Pulmonary artery endothelial cell (primary cell): ENCODE measurements around the gene BYSL. TPM values are rescaled to one million over a fixed set of nuclear protein-coding genes. Genes with fewer than 3 reads are reported as not detected.

ENCODE experiments used
- DNase-seq: peaks from one replicate; pipeline ENCODE4 v3.0.0-alpha.2; 2011; ENCODE audit warnings: low read depth, low spot score
- total RNA-seq: library from RNA; depleted of rRNA; stranded (reverse); fragments of >200 nt; gene quantifications from 2 replicates; pipeline ENCODE4 v1.2.3, GENCODE V29; 2014

Gene BYSL, protein sequence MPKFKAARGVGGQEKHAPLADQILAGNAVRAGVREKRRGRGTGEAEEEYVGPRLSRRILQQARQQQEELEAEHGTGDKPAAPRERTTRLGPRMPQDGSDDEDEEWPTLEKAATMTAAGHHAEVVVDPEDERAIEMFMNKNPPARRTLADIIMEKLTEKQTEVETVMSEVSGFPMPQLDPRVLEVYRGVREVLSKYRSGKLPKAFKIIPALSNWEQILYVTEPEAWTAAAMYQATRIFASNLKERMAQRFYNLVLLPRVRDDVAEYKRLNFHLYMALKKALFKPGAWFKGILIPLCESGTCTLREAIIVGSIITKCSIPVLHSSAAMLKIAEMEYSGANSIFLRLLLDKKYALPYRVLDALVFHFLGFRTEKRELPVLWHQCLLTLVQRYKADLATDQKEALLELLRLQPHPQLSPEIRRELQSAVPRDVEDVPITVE
- total RNA-seq, result 30.6 and 32.7 TPM in 2 replicates

DNA sequence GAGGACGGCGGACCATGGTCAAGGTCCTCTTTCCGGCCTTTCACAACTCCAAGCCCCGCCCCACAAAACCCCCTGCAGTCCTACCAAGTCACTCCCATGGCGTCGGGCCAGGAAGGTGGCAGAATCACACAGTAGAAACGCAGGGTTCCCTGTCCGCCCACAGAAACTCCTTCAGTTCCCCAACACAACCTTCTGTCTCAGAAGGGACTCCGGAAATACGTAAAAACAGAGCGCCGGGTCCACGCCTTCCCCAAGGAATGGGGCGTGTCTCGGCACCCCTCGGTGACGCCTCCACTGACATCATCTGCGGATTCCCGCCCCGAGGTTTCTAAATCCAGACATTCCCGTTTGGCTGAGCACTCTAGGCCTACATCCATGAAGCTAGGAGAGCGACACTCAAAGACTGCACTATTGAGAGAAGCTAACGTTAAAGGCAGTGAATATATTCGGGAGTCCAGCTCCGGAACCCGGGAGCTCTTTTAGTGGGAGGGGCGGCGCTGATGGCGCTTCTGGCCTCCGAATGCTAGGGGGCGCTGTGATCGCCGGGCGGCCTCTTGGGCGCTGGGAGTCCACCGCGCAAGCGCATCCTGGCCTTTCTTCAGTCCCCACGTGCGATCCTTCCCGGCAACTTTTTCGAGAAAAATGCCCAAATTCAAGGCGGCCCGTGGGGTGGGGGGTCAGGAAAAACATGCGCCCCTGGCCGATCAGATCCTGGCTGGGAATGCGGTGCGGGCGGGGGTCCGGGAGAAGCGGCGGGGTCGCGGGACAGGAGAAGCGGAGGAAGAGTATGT is at the start of gene BYSL, which contains the start of gene MED20:
Gene BYSL (plus strand): TSS at position 579 of the 791 bp plus-strand sequence. CDS start 64 bp downstream, at position 643.
Gene MED20 (minus strand): TSS at position 219 of the 791 bp plus-strand sequence. CDS start 121 bp downstream, at position 98.
- DNase-seq, result peak; percentile 85

- DNase-seq, result no peak
Observed at GRCh38 chr6:41871691-41872090, 49.6 kb upstream of the BYSL start.

GRCh38 chr6:41872147-41872546 is 49.2 kb upstream of the BYSL start:
- no peak for DNase-seq

GRCh38 chr6:41874741-41875140 is 46.6 kb upstream of the BYSL start:
- DNase-seq, result no peak

DNA sequence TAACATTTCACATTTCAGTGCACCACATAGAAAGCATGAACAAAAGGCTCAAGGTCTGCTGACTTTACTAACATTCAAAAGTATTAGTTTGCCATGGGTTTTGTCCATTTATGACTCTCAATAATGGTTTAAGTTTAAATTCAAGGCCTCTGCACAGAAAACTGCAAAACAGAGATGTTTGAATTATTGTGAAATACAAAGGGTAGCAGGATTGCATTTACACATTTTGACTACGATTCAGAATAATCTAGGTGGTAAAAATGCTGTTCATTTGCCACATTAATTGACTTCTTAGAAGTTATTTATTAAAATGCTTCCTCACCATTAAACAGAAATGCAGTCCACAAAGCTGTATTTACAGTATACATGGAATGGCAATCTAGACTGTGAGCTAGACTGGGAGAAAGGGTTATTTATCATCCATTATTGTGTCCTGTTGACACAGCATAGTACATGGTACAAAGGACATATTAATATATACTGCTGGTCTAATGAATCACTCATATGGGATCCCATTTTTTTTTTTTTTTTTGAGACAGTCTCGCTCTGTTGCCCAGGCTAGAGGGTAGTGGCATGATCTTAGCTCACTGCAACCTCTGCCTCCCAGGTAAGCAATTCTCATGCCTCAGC is 44.1 kb upstream of the BYSL start:
- no peak for DNase-seq

DNA sequence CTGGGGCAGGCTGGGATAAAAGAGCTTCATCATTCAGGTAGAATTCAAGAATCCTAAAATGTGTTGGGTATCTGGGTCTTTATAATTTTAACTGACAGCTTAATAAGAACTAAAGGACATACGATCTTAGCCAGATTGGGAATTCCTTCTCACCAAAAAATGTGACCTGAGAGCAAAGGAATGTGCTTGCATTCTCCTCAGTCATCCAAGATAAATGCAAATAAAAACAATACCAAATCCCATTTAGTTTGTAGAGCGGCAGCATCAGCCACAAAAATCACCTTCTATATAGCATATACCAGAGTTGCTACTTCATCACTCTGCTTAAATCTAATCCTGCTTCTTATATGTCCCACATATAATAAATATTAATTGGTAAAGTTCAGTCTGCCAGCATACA is 43.1 kb upstream of the BYSL start:
- no peak for DNase-seq

- DNase-seq, result no peak
Observed at GRCh38 chr6:41878961-41879405, 42.3 kb upstream of the BYSL start.

DNA sequence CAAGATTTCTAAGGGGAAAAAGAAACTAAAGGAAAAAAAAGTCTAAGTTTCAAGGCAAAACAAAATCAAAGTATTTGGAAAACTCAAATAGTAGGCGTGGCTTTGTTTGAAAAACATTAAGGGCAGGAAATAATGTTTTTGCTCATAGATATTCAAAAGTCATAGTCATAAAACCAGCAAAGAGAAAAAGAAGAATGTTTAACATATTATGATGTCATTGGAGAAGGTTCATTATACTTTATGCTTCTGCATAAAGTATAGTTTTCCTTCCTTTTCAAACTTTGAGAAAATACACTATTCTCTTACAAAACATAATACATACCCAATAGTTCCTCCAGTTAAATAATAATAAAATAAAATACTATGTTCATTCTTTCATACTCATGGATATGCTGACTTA is 39.8 kb upstream of the BYSL start:
- DNase-seq, result no peak

- no peak for DNase-seq
Observed at GRCh38 chr6:41884957-41885356, 36.3 kb upstream of the BYSL start.

DNA sequence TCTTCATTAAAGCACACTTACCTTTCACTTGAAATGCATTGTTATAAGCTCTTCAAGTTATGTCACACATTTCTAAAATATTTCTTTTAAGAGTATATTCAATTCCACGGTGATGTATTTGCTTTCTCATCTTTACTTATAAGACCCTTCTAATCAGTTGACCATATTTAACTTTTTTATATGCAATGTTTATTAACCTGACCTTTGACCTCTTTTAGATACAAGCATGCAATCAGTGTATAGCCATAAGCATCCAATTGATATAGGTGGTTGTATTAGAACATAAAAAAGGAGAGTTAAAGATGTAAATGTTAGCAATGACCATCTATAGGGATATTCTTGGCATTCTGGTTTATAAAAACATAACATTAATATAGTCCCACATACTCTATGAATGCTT is 35.4 kb upstream of the BYSL start:
- DNase-seq, result no peak

DNA sequence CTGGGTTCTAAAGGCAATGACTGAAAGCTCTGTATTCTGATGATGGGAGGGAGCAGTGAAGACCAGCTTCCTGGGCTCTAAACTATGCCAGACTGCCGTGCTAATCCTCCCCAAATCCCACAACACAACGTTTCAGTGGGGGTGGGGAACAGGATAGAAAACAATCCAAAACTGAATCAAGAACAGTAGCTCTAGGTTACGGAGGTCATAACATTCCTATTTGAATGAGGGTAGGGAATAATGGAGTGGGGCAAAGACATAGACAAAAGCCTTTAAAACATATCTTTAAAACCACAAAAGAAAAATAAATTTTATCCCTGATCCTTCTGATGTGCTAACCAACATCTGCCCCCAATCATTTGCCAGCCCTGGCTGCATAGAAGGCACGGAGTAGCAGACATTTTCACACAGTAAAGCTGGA is 34.0 kb upstream of the BYSL start:
- DNase-seq, result no peak

GRCh38 chr6:41892921-41893564 is 28.3 kb upstream of the BYSL start:
- DNase-seq, result no peak

DNA sequence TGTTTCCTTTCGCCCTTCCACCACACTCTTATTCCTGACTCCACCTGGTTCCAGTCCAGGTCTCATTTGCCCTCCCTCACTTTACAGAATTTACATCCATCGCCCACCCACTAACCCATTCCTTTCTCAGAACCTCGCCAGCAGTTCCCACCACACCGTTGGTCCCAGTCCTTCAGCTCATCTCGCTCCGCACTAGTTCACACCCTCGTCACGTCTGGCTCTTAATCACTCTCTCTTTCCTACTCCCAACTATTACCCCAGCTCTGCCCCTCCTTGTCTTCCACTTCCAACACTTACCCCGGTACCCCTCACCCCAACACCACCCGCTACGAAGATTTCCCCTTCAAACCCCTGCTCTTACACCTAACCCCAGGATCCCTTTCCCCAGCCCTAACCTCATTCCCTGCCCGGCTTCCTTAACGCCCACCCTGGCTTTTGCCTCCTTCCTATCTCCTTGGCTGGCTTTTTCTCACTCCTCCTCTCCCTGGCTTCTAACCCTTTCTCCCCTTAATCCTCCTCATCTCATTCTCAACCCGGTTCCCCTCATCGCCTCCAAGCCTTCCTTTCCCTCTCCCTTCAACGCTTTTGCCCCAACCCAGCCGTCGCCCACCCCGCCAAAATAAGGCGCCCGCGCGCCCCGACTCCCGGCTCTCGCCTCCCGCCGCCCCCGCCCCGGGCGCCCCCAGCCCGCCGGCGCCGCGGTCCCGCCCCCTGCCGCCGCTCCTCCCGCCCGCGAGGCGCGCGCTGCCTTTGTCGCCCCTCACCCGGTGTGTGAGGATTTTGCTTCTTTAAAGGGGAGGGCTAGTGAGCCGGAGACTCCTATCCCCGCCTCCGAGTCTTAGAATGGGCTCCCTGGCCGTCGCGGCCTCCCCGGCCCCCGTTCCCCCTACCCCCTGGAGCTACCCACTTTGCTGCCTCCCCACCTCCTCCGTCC is 26.7 kb upstream of the BYSL start:
- no peak for DNase-seq

- peak; percentile 66 for DNase-seq
Observed at GRCh38 chr6:41895300-41896233, 25.7 kb upstream of the BYSL start, which contains the start of gene USP49. TSS of gene USP49 (minus strand) at chr6:41895375. CDS start at chr6:41806983, 88,392 bp downstream.

- no peak for DNase-seq
Observed at GRCh38 chr6:41896281-41896680, 25.0 kb upstream of the BYSL start.

DNA sequence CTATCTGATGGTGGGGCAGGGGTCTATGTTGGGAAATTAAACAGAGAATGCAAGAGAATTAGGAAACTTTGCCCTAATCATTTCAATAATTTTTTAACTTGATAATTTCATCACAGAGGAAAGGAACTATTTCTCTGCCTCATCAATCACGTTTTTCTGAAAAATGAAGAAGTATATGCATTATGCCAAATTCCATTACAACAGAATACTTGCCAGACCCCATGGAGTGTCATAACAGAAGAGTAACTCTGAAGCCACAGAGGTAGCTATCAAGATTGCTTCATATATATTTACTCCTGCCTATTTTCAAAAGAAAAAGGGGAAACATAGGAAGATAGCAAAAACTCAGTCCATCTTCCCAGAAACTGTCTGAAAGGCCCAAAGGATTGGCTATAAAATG is 20.4 kb upstream of the BYSL start:
- DNase-seq, result no peak

DNA sequence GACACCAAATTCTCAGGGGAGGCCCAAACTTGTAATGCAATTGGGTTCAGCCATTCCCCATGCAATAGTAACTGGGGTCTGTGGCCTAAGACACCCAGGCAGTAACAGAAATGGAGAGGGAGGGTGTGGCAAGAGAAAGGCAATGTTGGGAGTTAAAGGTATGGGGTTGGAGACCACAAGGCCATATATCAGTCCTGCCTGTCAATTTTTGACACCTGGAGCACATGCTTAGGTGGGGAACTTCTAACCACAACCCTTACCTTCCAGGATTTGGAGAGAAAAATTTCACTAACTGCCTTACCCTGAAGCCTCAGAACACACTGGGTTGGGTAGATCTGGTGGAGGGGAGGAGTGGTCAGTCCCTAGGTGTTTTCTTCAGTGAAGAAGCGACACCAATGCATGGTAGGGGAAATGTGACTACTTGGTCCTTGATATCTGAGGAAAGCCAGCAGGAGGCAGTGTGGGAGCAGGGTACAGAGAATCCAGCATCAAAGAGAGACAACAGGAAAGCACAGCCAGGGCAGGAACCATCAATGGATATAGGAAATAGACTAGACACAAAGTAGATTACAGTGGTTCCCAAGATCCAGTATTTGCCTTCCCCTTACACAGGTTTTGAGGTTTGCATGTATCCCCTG is 19.3 kb upstream of the BYSL start:
- DNase-seq, result no peak

DNA sequence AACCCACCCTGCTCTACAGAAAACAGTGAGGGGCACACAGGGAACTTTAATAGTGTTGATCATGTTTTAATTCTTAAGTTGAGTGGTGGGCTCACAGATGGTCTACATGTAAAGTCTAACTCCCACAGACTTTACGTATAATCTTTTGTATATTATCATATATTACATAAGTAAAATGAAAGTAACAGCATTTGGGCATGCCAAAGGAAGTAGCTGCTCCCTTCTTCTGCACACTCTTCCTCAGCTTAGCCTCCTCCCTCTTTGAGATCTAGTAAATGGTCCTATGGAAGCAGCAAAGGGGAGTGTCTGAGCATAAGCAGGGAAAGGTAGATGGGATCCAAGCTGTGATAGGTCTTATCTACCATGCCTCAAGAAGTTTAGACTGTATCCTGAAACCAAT is 11.6 kb upstream of the BYSL start:
- DNase-seq, result no peak

DNA sequence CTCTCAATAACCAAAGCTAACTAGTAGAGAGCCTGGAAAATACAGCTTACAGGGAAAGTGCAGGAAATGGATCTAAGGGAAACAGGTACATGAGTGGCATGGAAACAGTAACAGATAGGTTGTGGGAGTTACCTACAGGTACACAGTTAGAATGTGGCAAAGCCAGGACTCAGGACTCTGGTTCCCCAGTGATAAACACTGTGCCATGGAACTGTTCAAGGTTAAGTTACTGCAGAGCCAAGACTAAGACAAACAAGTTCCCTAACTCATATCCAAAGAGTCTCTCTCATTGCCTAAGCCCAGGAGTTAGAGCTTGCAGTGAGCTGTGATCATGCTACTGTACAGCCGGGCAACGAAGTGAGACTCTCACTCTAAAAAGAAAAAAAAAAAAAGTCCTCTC is 7.0 kb upstream of the BYSL start:
- no peak for DNase-seq
